Ovary (tissue), 3 donors: ENCODE data around the gene LTK.
"Not testable (repeated sequence)": the region's sequence is repeated elsewhere in the genome, so short reads cannot be mapped to it uniquely, and the experiment has no call there.

ENCODE experiments used
- CTCF ChIP-seq, 3 donors: fragments of 450-650 bp in 2 of 3; fragments of 200-600 bp in 1 of 3; IDR thresholded peaks; one replicate each; pipeline versions ENCODE4 v1.5.1 to v1.8.0; 2016 to 2022; ENCODE audit warnings: antibody characterized with exemption in 3 of 3, mild to moderate bottlenecking in 1 of 3
- EP300 ChIP-seq: sonication (generic); formaldehyde crosslinking; IDR thresholded peaks from one replicate; pipeline ENCODE4 v1.6.1; 2017; ENCODE audit warnings: antibody characterized with exemption
- POLR2A ChIP-seq: fragments of 450-650 bp; IDR thresholded peaks from one replicate; pipeline ENCODE4 v1.6.1; 2017; ENCODE audit warnings: antibody characterized with exemption, mild to moderate bottlenecking, moderate library complexity
- donor health status: DM: no; HTN: no; CAD: no.

GRCh38 chr15:41469644-41470043 lies 44.0 kb downstream of the LTK start:
- not testable (repeated sequence) for TF ChIP-seq CTCF (IDR thresholded peaks at IDR 0.05); POLR2A; EP300
